Fibroblast of villous mesenchyme (primary cell): ENCODE results near the gene ESYT2. TPM values are rescaled to one million over a fixed set of nuclear protein-coding genes. Genes with fewer than 3 reads are reported as not detected.

Source experiments
- DNase-seq: peaks from one replicate; pipeline ENCODE4 v3.0.0-alpha.2; 2010; ENCODE audit warnings: low read depth
- H3K4me3 ChIP-seq: 2 replicates; pipeline ENCODE4 v1.5.1; 2011; ENCODE audit warnings: low read depth, mild to moderate bottlenecking, low read length
- total RNA-seq: library from RNA; depleted of rRNA; stranded (reverse); fragments of >200 nt; gene quantifications from 2 replicates; pipeline ENCODE4 v1.2.3, GENCODE V29; 2012
- TF ChIP-seq, protein P1 (sequence below): IDR thresholded peaks from 2 replicates; pipeline ENCODE4 v1.5.1; 2012; ENCODE audit warnings: low read depth, mild to moderate bottlenecking, low read length; ENCODE audit not compliant: insufficient read depth

ESYT2 gene
- total RNA-seq, 1 donor, result 75.1 TPM

DNA sequence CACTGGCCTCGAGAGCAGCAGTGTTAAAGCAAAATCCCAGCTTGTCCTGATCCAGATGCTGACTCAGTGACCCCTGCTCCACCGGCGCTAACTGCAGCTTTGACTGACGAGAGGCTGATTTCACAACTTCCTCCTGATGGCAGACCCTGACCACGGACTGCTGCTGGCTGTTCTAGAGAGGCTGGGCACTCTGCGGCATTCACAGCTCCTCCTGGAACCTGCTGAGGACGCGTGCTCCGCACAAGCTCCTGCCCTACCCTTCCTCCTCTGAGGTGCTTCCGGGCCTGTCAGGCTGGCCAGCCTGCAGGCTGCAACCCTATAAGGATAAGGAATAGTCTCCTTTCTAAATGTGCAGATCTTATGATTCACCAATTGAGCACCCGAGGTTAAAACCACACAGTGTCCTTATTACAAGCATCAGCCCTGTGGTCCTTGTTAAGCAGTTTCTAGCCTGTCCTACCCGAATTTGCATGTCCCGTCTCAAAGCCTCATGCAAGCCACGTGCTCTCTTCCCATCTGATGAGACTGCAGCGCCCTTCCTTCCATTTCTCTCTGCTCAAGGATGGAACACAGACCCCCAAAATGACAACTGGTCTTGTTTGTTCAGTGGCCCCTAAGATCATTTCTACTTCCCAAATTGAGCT lies 89.2 kb downstream of the ESYT2 start:
- H3K4me3 ChIP-seq, result no peak overlapping the region
- peak; percentile 95 for DNase-seq
- TF ChIP-seq, protein P1, sequence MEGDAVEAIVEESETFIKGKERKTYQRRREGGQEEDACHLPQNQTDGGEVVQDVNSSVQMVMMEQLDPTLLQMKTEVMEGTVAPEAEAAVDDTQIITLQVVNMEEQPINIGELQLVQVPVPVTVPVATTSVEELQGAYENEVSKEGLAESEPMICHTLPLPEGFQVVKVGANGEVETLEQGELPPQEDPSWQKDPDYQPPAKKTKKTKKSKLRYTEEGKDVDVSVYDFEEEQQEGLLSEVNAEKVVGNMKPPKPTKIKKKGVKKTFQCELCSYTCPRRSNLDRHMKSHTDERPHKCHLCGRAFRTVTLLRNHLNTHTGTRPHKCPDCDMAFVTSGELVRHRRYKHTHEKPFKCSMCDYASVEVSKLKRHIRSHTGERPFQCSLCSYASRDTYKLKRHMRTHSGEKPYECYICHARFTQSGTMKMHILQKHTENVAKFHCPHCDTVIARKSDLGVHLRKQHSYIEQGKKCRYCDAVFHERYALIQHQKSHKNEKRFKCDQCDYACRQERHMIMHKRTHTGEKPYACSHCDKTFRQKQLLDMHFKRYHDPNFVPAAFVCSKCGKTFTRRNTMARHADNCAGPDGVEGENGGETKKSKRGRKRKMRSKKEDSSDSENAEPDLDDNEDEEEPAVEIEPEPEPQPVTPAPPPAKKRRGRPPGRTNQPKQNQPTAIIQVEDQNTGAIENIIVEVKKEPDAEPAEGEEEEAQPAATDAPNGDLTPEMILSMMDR, result no peak

DNA sequence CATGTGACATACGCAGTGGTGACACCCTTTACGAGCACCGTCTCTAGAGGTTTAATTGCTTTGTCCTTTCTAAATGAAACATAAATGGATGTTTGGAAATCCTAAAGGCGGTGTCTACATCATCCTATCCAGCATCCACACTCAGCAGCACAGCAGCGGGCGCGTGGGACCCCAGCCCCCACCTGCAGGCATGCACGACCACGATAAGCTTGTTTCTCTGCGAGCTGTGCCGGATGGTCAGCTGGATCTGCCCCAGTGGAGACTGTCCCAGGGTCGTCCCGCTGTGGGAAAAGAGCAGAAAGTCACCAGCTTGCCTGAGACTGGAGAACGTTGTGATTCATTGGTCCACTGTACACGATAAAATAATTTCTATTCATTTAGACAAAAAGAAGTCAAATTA lies 90.5 kb downstream of the ESYT2 start:
- TF ChIP-seq, protein P1, result no peak
- DNase-seq, result no peak

DNA sequence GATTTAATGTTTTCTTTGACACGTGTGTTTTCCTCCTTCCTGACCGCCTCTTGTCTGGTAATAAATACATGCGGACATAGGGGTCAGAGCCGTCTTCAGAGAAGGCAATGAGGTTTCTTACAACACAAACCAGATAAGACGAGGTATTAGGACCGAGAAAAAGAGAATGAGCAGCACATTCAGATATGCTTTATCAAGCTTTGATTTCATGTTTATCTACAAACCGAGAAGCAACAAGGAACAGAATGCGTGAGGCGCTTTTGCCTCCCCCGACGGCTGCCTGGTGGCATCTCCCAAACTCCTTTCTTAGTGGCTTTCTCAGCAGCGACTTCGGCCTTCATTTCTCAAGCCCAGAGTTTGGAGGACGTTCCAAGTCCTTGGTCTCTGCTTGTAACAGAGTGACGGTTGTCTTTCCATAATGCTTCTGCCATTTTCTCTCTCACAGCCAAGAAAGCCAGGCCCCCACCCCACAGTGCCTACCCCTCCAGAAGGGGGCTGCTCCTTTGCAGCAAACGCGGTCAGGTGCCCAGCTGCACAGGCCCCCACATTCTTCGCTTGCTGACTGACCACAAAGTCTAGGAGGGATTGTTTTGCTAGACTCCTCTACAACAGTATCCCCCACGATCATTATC lies 92.1 kb downstream of the ESYT2 start:
- no peak overlapping the region for H3K4me3 ChIP-seq
- DNase-seq, result no peak
- TF ChIP-seq, protein P1, result no peak

More for the DNA sequence above, 90.5 kb downstream of the ESYT2 start:
- no peak overlapping the region for H3K4me3 ChIP-seq

DNA sequence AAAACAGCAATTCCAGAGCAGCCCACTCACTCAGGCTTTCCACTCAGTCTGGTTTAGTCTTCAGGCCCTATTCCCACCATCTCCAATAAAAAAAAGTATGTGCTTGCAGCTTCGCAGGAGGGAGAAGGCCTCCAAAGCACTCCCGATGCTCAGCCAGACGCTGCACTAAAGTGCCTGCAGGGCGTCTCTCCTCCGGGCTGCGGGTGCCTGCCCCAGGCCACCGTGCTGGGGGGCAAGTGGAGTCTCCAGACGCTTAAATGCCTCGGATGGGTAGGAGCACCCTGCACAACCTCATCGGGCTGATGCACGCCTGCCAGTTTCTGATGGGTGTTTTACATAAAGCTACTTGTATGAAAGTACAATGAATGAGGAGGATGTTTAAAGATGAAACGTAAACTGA lies 93.4 kb downstream of the ESYT2 start:
- TF ChIP-seq, protein P1, result no peak
- H3K4me3 ChIP-seq, result no peak overlapping the region
- no peak for DNase-seq

DNA sequence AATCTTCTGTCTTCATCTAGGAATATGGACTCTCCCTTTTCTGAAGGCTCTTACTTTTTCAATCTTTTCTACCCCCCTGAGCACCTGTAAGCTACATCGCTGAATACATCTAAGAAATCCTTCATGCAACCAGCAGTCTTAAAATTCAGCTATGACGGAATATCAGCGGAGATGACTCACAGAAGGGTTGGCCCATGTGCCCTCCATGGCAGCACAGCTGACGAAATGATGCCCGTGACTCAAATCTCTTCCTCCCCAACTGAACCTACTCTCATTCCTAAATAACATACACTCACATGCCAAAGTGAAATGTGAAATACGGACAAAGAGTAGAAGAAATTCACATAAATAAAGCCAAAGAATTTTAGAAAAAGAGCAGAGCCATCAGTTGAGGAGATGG lies 94.4 kb downstream of the ESYT2 start:
- H3K4me3 ChIP-seq, result no peak overlapping the region
- DNase-seq, result peak; percentile 29
- TF ChIP-seq, protein P1, result no peak

DNA sequence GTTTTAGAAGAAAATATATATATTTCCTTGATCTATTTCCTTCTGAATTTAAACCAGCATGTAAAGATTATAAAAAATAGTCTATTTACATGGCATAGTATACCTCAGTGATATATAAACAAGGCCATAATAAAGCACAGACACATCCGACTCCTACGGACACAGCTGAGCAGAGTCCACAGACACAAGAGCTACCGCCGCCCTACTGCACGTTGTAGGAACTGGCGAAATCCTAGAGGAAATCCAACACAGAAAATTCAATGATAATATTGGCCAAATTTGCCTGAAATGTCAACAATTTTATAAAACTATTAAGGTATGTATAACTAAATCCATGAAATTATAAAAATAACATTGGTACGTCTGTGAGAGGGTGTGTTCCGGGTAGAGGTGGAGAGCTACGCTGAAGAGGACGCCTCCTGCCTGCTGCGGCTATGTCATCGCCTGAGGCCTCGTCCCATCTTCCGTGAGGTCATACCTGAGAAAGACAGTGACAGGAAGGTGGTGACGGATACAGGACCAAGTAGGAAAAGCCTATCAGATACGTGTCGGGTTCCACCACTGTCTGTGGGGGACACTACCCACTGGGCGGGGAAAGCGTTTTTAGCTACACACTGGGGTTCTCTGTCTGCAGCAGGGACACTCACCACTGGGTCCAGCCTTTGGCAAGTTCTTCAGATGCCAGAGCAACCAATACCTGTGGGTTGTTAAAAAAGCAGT lies 95.4 kb downstream of the ESYT2 start:
- H3K4me3 ChIP-seq, result no peak overlapping the region
- TF ChIP-seq, protein P1, result no peak
- no peak for DNase-seq
